HG02884 (cell line): ENCODE measurements around the gene SLC7A11.

Experiments used
- ATAC-seq: cut with Tn5 transposase; IDR thresholded peaks from one replicate; pipeline ENCODE4 v1.9.1; 2021; ENCODE audit warnings: mild to moderate bottlenecking, moderate library complexity; ENCODE audit not compliant: unreplicated experiment

Gene SLC7A11

DNA sequence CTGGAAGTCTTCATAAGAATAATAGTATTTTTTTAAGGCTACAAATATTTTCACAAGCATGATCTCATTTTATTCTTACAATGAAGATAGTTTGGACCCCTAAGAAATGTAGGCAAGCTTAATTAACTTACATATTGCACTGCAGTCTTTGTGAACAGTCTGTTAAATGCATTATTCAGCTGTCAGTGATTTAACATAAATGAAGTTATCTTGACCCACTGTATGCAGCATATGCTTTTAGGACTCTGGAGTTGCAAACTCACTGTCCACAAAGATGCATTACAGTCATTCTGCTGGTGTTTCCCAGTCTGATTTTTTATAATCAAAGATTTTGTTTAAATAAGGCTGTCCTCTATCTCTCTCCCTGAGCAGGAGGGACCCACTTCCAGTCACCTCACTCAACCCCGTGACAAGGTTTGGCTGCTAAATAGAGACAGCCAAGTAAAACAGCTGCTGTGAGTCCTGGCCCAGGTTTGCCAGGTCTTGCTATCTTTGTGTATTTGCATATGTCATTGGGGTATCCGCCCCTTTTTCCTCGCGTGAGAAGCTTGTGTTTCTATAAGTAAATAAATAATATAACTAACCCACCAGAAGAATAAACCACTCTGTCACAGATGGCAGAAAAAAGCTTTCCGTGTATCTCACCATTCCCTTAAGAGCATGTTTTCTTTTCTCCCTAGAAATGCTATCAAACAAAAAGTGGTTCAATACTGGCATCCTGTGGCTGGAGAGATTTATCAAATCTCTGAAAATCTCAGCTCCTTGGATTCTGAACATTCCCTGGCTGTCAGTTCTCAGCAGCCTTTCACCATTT is 67.0 kb downstream of the SLC7A11 start:
- ATAC-seq = no peak

GRCh38 chr4:138164208-138164607 is 77.9 kb downstream of the SLC7A11 start:
- ATAC-seq = no peak

GRCh38 chr4:138163171-138163570 is 79.0 kb downstream of the SLC7A11 start:
- ATAC-seq = no peak

DNA sequence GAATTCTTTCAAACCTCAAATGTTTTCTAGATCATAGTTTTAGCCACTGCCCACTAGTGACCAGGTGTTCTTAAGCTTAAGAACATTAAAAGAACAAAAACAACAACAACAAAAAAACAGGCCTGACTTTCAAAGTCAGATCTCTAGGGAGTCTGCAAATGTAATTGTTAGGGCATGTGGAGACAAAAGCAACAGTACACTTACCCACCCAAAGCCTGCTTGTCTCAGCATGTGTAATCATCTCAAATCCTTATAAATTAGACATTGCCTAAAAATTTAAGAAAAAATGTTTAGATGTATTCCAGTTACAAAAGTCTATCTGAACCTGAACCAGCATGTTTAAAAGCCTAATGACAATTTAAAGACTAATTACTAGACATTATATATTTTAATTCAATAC is 79.9 kb downstream of the SLC7A11 start:
- ATAC-seq = no peak

GRCh38 chr4:138161351-138161750 is 80.8 kb downstream of the SLC7A11 start:
- no peak for ATAC-seq

DNA sequence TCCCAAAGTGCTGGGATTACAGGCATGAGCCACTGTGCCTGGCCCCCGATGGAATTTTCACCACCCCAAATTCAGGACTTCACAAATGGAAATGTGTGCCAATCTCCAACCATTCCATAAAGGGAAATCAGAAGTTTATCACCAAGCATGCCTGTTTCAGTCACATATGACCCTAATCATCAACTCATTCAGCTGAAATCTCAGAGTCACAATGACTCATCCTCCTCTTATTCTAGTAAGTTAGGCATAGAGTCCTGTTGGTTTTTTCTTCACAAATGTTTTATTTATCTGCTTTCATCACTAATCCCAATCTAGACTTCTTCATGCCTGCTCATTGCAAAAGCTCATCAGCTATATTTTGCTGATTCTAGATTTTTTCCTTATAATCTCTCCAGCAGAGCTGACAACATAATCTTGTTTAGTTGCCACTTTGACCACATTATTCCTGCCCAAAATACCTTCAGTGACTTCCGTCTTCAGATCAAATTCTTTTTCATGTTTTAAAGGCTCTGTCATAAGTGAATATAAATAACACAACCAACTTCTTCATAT is 83.3 kb downstream of the SLC7A11 start:
- ATAC-seq = no peak

DNA sequence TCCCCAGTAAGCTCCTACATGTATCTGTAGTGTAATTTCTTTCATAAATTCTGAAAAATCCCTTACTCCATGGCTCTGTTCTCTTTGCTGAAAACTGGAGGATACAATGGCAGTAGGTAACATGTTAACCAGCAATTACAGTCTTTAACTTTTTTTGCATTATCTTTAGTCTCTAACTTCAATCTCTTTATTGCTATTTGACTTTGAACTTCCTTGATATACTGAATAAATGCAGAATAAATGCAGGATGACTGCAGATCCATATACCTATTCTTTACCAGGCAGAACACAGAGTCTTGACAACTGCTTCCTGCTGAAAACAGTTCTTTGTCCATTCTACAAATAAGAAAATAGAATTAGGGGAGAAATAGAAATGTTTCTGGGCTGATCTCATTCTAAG is 101.3 kb downstream of the SLC7A11 start:
- ATAC-seq = no peak

DNA sequence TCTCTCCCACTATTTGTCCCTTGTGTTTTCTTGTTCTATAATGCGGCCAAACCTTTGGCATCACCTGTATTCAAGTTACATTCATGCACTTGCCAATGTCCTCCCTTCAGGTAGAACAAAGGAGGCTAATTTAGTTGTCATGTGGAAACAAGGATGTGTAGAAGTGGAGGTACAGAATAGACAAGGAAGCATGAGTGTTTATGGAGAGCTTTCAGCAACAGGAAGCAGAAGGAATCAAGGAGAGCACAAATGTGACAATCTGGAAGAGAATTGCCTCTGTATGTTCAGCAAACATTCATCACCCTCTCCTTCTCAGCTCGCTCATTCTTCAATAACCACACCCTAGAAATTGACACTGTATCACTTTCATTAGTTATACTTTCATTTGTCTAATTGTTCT is 103.4 kb downstream of the SLC7A11 start:
- no peak for ATAC-seq

DNA sequence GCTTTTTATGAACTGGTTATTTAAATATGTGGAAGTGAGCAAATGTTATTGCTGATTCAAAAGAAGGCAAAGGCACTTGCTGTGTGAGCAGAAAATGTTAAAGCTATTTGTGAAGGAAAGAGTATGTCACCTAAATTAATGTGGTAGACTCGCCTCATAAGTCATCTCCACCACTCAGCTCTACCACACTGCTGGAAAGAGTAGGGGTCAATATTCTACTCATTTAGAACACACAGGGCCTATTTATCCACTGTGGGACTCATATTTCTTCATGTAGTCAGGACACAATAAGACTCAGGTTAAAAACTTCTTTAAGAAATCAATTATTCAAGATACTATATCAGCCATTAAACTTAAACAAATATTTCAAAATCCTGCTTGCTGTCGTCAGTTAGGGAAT is 106.5 kb downstream of the SLC7A11 start:
- no peak for ATAC-seq

DNA sequence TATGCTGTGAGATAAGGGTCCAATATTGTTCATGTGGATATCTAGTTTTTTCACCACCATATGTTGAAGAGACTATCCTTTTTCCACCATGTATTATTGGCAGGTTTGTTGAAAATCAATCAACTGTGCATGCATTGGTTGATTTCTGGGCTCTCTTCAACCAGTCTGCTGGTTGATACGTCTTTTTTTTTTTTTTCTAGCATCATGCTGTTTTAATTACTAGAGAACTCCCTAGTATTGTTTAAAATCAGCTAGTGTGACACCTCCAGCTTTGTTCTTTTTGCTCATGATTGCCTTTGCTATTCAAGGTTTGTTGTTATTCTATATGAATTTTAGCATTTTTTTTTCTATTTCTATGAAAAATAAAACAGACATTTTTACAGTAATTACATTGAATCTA is 123.9 kb downstream of the SLC7A11 start:
- ATAC-seq = no peak

DNA sequence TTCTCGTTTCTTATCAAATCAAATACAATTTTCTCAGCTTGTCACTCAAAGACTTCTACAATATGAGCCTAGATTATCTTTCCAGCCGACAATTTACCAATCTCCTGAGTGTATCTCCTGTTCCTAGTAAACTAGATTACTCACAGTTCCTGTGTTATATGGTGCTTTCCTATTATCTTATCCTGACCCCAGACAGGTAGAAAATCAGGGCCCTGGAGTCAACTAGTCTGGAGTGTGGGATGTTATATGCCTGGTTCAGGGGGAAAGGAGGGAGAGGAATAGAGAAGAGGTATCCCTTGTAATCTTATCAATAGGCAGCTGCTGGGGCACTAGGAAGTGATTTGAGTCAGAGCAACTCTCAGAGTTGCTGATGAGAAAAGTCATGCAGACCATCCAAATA is 127.1 kb downstream of the SLC7A11 start:
- ATAC-seq = no peak

- peak; percentile 97 for ATAC-seq
Measured at GRCh38 chr4:138114434-138114833, 127.7 kb downstream of the SLC7A11 start.
